ENCODE data around the gene CGB5. TPM values are rescaled to one million over a fixed set of nuclear protein-coding genes. Genes with fewer than 3 reads are reported as not detected.
"Not testable (repeated sequence)": the region's sequence is repeated elsewhere in the genome, so short reads cannot be mapped to it uniquely, and the experiment has no call there.

CGB5 gene
- total RNA-seq, 1 donor from 2014 or later, result not detected

- TF ChIP-seq CTCF (IDR thresholded peaks at IDR 0.05), result no peak
- Mint-ChIP-seq H3K27ac (ENCODE audit: unreplicated experiment) (no peak overlapping the region), H3K36me3 (ENCODE audit: low read depth) (peaks cover 14% of the 10 kb centered on the region), H3K4me1 (ENCODE audit: low read depth) (peaks cover 4% of the 10 kb centered on the region), H3K4me3 (ENCODE audit: unreplicated experiment) (no peak overlapping the region), H3K9me3 (ENCODE audit: low read depth) (no peaks in the 10 kb centered on the region), H3K27me3 (ENCODE audit: low read depth) (peaks cover 4% of the 10 kb centered on the region)
- no peak for DNase-seq (ENCODE audit: low spot score)
These were observed 29.4 kb upstream of the CGB5 start for GRCh38 chr19:49014123-49014869.

- Mint-ChIP-seq H3K9me3 (ENCODE audit: low read depth) (no peaks in the 10 kb centered on the region), H3K27ac (ENCODE audit: unreplicated experiment) (no peak overlapping the region), H3K4me3 (ENCODE audit: unreplicated experiment) (no peak overlapping the region), H3K4me1 (ENCODE audit: low read depth) (peaks cover 5% of the 10 kb centered on the region), H3K27me3 (ENCODE audit: low read depth) (peaks cover 4% of the 10 kb centered on the region), H3K36me3 (ENCODE audit: low read depth) (peaks cover 14% of the 10 kb centered on the region)
- no peak for TF ChIP-seq CTCF (IDR thresholded peaks at IDR 0.05)
- no peak for DNase-seq (ENCODE audit: low spot score)
These were observed 28.8 kb upstream of the CGB5 start for GRCh38 chr19:49014870-49015255.

GRCh38 chr19:49016067-49016839 is 27.4 kb upstream of the CGB5 start:
- DNase-seq (ENCODE audit: low spot score), result no peak
- Mint-ChIP-seq H3K27ac (ENCODE audit: unreplicated experiment) (no peak overlapping the region), H3K36me3 (ENCODE audit: low read depth) (peaks cover 9% of the 10 kb centered on the region), H3K9me3 (ENCODE audit: low read depth) (no peaks in the 10 kb centered on the region), H3K27me3 (ENCODE audit: low read depth) (peaks cover 4% of the 10 kb centered on the region), H3K4me1 (ENCODE audit: low read depth) (peaks cover 8% of the 10 kb centered on the region), H3K4me3 (ENCODE audit: unreplicated experiment) (no peak overlapping the region)
- no peak for TF ChIP-seq CTCF (IDR thresholded peaks at IDR 0.05)

GRCh38 chr19:49017041-49017665 is 26.5 kb upstream of the CGB5 start, which contains the start of gene LHB:
LHB (minus strand) TSS chr19:49017091; CDS start chr19:49017081, 10 bp downstream.
- Mint-ChIP-seq H3K4me1 (ENCODE audit: low read depth) (peaks cover 10% of the 10 kb centered on the region), H3K27me3 (ENCODE audit: low read depth) (peaks cover 4% of the 10 kb centered on the region), H3K4me3 (ENCODE audit: unreplicated experiment) (peak within 1 kb of the TSS; percentile 61), H3K27ac (ENCODE audit: unreplicated experiment) (no peak within 1 kb of the TSS), H3K36me3 (ENCODE audit: low read depth) (peaks cover 7% of the 10 kb centered on the region), H3K9me3 (ENCODE audit: low read depth) (no peaks in the 10 kb centered on the region)
- no peak for DNase-seq (ENCODE audit: low spot score)
- TF ChIP-seq CTCF (IDR thresholded peaks at IDR 0.05), result no peak

- DNase-seq (ENCODE audit: low spot score), result no peak
- H3K4me1 Mint-ChIP-seq (ENCODE audit: low read depth), result peaks cover 10% of the 10 kb centered on the region
- H3K27ac Mint-ChIP-seq (ENCODE audit: unreplicated experiment), result no peak overlapping the region
- peaks cover 7% of the 10 kb centered on the region for H3K36me3 Mint-ChIP-seq (ENCODE audit: low read depth)
- peaks cover 4% of the 10 kb centered on the region for H3K27me3 Mint-ChIP-seq (ENCODE audit: low read depth)
- H3K9me3 Mint-ChIP-seq (ENCODE audit: low read depth), result no peaks in the 10 kb centered on the region
- TF ChIP-seq CTCF (IDR thresholded peaks at IDR 0.05), result peak; percentile 81
- H3K4me3 Mint-ChIP-seq (ENCODE audit: unreplicated experiment), result peak overlapping the region; percentile 61
These were observed 25.8 kb upstream of the CGB5 start for GRCh38 chr19:49017666-49018351.

GRCh38 chr19:49018388-49019241 is 25.0 kb upstream of the CGB5 start:
- not testable (repeated sequence) for H3K9me3 Mint-ChIP-seq (ENCODE audit: low read depth); H3K27ac Mint-ChIP-seq (ENCODE audit: unreplicated experiment); DNase-seq (ENCODE audit: low spot score); H3K36me3 Mint-ChIP-seq (ENCODE audit: low read depth); H3K27me3 Mint-ChIP-seq (ENCODE audit: low read depth); H3K4me1 Mint-ChIP-seq (ENCODE audit: low read depth)
- peak overlapping the region; percentile 61 for H3K4me3 Mint-ChIP-seq (ENCODE audit: unreplicated experiment)

Data from chondrocyte (in vitro differentiated cells).